GM11168 (cell line): Measurements from ENCODE around the gene MAP4.

Source experiments
- in situ Hi-C: fragments of 300-500 bp; cut with MboI; formaldehyde crosslinking; loops from one replicate; pipeline ENCODE4 v1.12.0; 2022; ENCODE audit warnings: low sequenced_read_pairs; ENCODE audit not compliant: unreplicated experiment

Gene MAP4

GRCh38 chr3:47871389-47871788 lies 144.8 kb downstream of the MAP4 start:
- in situ Hi-C loops: no loop called here

GRCh38 chr3:47870702-47871260 lies 145.4 kb downstream of the MAP4 start:
- in situ Hi-C loops: no loop called here

- in situ Hi-C loops: no loop called here
Observed at GRCh38 chr3:47870156-47870555, 146.1 kb downstream of the MAP4 start.

GRCh38 chr3:47868306-47868705 lies 147.9 kb downstream of the MAP4 start:
- in situ Hi-C loops: no loop called here

- in situ Hi-C loops: no loop called here
Observed at GRCh38 chr3:47867451-47868044, 148.7 kb downstream of the MAP4 start.

GRCh38 chr3:47865192-47865591 lies 151.0 kb downstream of the MAP4 start:
- in situ Hi-C loops: no loop called here

GRCh38 chr3:47863391-47864128 lies 152.7 kb downstream of the MAP4 start:
- in situ Hi-C loops: no loop called here

- in situ Hi-C loops: no loop called here
Observed at GRCh38 chr3:47859956-47860605, 156.1 kb downstream of the MAP4 start.

GRCh38 chr3:47857151-47857550 lies 159.1 kb downstream of the MAP4 start:
- in situ Hi-C loops: no loop called here

- in situ Hi-C loops: no loop called here
Observed at GRCh38 chr3:47856669-47857068, 159.5 kb downstream of the MAP4 start.

- in situ Hi-C loops: no loop called here
Observed at GRCh38 chr3:47855461-47856383, 160.5 kb downstream of the MAP4 start.

GRCh38 chr3:47854720-47855455 lies 161.3 kb downstream of the MAP4 start:
- in situ Hi-C loops: no loop called here

GRCh38 chr3:47854267-47854666 lies 161.9 kb downstream of the MAP4 start:
- in situ Hi-C loops: no loop called here

- in situ Hi-C loops: no loop called here
Observed at GRCh38 chr3:47852604-47853602, 163.3 kb downstream of the MAP4 start.

GRCh38 chr3:47851888-47852603 lies 164.2 kb downstream of the MAP4 start:
- in situ Hi-C loops: no loop called here

- in situ Hi-C loops: no loop called here
Observed at GRCh38 chr3:47850564-47851410, 165.4 kb downstream of the MAP4 start.
